HG03175 (cell line): Measurements from ENCODE around the gene EML1.

Experiments used
- ATAC-seq: cut with Tn5 transposase; IDR thresholded peaks from one replicate; pipeline ENCODE4 v1.9.1; 2021; ENCODE audit warnings: mild to moderate bottlenecking, moderate library complexity; ENCODE audit not compliant: unreplicated experiment

The EML1 gene

DNA sequence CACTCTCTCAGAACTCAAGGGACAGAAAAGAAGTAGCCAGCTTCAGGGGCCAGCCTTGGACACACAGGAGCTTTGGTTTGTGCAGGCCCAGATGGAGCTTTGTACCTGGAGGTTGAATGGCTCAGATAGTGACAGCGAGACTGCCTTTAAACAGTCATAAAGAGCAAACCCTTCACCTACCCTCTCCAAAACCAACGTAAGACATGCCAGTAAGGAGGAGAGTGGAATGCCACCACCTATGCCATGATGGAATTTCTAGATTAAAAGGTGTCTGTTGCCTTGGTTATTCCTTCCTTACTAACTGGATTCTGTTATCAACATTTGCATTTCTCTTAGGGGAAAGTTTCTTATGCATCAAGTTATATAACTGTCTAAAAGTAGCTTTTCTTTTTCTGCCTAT lies 98.1 kb downstream of the EML1 start:
- no peak for ATAC-seq

DNA sequence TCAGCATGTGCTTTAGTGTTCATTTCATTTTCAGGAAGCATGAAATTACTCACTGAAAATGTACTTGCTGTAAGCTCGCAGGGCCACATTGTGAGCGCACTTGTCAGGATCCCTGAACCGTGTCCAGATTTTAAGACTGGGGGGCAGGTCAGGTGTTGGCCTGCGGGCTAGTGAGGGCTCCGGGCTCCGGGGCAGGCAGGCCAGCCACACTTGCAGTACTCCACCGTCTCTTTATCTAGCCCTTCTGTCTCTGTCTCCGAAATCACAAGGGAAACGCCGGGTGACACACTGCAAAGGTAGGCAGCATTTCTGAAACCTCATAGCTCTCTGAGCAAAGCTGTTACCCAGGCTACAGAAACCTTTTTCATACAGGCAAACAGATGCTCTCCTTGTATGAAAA lies 98.7 kb downstream of the EML1 start:
- no peak for ATAC-seq

DNA sequence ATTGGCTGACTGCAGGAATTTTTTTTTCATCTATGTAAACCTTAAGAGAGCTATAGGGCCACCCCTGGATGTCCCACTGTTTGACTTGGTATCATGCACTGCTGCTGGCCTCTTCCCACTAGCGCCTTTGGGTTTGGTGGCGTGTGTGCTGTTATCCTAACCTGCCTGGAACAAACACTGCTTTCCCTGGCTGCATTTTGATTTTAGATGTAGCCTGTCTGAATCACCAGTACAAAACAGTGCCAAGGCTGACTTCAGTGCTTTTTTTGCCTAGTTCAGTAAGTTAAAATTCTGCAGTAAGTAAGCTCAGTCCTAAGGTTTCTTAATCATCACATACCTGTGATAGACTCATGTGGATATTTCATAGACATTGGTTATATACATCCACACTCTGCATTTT lies 99.2 kb downstream of the EML1 start:
- ATAC-seq: no peak

DNA sequence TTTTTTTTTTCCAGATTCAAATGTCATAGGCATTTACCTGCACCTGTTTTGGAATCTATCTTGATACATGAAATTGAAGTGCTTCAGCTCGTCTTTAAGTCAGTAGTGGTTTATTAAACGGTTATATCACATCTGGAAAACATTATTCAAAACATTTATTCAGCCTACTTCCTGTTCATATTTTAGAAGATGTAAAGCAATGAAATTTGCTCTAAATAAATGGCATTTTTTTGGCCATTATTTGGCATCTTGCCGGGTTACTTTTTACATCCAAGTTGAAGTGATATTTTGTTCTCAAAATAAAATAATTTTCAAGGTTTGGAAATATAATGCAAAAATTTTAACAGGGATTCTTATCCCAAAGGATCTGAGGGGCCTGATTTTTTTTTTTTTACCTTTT lies 103.1 kb downstream of the EML1 start:
- no peak for ATAC-seq

DNA sequence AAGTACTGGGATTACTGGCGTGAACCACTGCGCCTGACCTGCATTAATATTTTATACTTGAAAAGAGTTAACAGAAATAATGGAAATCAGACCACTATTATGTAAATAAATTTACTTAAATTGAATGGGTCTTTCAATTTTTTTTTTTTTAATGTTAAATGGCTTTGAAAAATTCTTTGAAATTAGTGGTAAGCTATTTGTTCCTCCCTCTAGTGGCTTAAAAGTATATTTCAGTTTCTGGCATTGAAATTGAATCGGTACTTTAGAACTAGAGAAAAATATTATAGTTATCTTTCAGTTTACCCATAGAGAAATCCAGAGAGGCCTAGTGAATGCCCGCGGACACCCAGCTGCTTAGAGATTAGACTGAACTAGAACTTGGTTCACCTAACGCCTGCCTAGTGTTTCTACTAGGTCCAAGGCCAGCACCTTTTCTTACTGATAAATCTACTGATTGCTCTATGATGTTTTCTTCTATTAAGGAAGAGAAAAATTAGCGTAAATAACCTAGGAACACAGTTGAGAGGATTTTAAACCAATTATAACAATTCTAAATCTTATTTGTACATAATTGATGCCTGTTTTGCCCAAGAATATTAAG lies 106.5 kb downstream of the EML1 start:
- no peak for ATAC-seq

DNA sequence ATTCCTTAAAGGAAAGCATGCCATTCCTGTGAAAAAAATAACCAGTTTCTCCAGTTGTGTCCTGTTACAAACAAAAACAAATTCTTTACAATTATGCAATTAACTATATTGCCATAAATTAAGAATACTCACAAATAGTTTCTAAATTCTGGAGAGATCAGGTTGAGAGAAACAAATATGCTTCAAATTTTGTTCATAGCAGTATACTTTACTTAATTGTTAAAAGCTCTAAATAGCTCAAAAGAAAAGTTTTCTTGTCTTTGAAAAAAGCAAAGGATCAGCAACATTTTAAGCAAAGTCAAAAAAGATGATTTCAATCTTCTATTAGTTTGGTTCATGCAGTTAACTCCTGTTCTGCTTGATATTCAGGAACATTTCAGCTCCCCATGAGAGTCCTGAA lies 109.7 kb downstream of the EML1 start:
- no peak for ATAC-seq

DNA sequence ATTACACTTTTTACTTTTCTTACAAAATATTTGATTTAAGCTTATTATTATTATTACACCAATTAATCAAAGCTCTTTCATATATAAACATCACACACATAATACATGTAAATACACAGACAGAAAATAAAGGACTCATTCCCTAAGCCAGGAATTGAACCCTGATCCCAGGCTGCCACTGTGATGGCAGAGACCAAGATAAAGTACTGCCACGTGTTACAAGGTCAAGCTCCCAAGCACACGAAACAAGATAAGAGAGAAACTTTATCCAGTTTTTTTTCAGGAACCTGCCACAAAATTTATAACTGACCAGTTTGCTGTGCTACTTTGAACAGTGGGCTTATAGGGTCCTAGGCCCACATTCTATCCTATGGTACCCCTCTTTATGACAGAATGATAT lies 111.3 kb downstream of the EML1 start:
- ATAC-seq: no peak

DNA sequence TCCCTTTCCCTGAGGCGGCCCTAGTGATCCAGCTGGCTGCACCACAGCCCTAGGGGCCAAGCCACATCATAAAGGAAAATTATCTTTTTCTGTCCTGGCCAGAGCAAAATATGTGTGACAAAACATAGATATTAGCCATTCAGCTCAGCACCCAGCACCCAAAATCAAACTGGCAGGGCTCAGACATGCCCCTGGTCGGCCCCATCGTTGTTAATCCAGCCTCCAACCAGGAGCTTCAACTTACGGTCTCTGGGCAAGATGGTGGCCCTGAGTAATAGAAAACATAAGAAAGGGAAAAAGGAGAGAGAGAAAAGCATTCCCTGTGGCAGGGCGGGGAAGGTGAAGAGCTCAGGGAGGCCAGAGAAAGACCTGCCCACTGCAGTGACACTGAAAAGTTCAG lies 111.9 kb downstream of the EML1 start:
- no peak for ATAC-seq

DNA sequence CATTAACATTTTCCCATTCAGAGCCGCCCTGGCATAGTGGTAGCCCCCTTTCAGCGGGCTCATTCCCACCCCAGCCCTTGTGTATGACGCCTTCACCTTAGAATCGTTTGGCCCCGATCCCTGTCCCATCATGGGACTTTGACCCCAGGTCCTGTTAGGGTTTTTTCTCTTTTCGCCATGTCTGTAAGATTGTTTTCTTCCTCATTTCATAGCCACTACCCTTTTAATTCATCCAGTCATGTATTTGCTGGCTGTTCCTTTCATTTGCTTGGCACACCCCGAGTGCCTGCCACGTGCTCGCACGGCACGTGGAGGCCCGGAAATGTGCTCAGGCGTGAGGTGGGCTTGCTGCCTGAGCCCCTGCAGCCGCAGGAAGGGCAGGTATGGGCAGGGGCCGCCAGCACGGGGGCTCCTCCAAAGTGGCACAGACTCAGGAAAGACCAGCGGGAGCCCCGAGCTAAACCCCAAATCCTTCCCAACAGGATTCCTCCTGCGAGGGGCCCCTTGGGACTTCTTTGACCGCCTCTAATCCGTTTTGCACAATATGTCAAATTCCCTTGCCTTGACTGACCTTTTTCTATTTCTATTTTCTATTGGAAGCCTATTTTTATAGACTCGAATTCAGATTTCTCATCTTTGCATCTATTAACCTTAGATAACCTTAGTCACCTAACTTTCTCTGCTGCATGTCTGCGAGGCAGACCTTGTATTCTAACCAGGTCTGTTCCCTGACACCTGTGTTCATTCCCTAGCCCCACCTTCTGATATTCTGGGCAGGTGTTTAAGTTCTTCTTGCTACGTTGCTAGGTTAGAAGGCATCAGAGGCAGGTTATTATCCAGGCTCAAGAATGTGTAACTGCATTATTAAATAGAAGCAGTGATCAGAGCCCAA lies 114.8 kb downstream of the EML1 start:
- ATAC-seq: no peak

DNA sequence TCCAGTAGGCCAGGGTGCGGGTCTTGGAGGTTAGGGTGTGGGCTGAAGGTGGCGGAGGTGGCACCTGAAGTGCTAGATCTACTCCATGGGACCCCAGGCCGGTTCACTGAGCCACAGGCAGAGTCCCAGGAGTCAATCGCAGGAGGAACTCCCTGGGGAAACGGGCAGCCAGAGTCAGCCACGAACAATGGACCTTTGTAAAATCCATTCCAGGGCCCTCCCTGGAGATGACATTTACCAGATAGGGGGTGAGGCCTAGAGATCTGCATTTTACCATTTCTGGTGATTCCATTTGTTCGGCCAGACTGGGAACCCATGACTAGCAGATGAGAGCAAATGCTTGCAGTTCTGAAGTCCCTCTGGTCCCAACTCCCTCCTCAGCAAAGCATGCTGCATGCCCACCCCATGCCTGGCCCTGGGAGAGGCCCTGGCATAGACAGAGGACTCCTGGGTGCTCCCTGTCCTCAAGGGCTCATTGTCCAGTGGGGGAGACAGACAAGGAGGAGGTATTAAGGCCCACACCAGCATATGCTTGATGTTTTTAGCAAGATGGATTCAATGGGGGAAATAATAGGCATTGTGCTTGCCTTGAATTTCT lies 115.5 kb downstream of the EML1 start:
- no peak for ATAC-seq

DNA sequence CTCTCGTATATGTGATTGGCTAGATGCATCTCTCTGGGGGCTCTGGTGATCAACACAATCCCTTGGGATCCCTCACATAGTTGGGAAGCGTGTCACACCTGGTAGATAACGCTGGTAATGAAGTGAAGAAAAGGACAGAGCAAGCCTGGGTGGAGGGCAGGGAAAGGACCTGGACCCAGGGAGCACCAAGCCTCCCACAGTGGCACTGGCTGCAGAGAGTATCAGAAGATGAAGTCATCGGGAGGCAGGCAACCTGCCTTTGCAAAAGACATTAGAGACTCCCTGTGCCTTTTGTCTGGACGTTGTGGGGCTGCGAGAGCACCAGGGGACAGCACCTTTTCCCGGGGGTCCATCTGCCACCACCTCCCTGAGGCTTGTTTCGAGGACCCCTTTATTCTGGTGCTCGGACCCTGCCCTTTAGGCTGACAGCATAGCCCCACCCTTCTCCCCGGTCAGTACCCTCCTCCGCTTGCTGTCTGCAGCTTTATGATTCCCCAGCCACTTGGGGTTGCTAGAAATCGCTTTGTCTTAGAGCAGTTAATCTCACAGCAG lies 116.4 kb downstream of the EML1 start:
- ATAC-seq: no peak

DNA sequence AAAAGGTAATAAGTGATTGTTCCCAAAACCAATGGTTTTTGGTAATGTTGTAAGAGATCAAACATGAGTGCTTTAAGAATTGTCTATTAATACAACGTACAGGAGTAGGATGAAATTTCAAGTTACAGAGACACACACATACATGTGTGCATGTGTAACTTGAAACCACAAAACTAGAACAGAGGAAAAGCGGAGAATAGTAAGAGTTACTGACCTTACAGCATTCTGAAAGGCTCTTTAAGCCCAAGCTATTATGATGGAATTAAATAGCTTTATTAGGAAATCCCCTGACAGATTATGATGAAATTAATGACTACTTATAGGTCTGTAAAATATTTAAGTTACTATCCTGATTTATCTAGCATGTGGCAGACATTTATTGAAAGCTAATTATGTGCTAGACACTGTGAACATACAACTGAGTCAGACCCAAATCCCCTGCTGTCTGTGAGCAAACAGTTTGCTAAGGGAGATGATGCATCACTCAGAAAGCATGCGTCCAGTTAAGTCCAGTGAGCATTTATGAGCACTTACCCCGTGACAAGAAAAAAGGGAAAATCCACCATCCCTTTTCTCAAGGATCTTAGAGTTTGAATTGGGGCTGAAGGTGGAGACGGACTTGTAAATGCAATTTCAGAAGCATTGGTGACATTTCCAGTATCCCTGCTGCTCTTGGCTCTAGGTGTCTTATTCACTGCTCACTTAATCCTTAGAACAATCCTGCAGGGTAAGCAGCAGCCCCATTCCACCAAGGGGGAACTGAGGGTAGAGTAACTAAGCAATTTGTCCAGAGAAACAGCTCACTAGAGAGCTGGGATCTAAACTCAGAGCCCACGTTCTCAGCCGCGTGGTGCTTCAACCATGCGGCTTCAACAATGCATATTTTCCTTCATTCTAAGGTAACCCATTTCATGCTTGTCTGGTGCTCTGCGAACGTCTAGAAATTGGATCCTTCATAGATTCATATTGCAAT lies 117.4 kb downstream of the EML1 start:
- ATAC-seq: no peak

DNA sequence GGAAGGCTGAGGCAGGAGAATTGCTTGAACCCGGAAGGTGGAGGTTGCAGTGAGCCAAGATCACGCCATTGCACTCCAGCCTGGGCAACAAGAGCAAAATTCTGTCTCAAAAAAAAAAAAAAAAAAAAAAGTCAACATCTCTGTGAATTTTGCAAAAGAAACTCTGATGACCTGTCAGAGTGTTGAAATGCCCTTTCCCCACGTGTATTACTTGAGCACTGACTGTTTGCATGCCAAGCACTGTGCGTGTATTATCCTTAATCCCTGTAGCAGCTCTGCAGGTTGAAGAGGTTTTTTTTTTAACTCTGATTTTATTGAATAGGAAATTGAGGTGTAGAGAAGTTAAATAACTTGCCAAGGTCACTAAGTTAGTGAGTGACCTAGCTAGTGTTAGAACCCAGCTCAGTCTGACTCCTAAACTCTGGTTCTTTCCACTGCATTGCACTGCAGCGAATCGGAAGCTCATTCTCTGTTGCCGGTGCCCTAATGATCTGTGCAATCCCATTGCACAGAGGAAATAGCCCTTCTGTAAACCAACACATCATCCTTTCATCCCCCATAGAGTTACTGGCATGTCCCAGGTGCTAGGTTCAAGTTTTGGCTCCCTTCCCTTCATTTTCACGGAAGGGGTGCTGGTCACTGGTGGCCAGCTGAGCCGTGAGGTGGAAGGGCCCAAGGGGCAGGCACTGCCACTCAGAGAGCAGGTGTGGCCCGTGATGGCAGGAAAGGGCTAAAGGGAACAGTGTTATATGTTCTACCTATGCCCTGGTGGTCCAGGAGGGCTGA lies 122.3 kb downstream of the EML1 start:
- ATAC-seq: no peak

DNA sequence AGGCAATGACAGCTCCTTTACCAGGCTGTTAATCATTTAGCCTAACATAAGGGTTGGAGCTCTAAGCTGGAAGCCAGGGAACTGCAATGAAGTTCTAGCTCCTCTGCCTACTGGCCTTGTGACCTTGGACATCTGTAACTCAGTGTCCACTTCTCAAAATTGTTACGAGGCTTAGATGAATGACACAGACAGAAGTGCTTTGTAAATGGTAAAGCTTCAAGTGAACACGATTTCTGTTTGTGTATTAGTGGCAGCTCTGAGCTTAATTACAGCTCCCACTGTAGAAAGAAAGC lies 122.8 kb downstream of the EML1 start:
- no peak for ATAC-seq

DNA sequence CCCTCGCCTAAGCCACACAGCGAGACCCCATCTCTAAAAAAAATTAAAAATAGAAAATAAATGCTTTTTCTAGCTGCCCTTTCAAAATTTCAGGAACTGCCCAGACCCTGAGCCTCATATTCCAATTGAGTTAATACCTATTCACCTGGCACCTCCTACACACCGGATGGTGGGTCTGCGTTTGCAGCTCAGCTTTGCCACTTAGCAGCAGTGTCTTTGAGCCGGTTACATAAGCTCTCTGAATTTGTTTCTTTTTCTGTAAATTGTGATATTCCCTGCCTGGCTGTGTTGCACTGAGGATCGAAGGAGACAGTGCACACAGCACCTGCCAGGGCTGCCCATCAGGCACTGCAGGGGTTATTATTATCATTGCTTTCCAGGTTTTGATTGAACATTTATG lies 125.6 kb downstream of the EML1 start:
- no peak for ATAC-seq

DNA sequence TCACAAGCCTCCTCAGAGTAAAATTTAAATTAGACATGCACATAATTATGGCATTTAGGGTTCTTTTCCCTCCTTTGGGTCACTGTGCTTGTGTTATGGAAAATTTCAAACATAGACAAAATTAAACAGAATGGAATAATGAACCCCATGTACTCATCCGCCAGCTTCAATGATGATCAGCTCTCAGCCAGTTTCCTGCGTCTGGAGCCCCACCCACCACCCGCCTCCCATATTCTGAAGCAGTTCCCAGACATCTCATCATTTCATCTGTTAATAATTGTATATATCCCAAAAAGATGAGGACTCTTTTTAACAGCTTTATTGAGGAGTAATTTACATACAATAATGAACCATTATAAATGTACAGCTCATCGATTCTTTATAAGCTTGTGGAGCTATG lies 128.2 kb downstream of the EML1 start:
- no peak for ATAC-seq

DNA sequence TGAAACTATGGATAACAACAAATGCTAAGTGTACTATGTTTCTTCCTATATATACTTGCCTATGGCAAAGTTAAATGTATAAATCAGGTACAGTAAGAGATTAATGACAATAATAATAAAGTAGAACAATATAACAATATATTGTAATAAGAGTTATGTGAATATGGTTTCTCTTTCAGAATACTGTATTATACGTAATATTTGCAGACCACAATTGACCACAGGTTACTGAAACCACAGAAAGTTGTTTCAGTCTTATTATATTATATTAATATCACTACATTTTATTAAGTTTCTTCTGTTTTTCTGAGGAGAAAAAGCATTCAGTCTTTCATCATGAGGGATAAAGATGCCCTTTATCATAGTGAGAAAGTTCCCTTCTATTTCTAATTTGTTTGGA lies 131.2 kb downstream of the EML1 start:
- no peak for ATAC-seq

DNA sequence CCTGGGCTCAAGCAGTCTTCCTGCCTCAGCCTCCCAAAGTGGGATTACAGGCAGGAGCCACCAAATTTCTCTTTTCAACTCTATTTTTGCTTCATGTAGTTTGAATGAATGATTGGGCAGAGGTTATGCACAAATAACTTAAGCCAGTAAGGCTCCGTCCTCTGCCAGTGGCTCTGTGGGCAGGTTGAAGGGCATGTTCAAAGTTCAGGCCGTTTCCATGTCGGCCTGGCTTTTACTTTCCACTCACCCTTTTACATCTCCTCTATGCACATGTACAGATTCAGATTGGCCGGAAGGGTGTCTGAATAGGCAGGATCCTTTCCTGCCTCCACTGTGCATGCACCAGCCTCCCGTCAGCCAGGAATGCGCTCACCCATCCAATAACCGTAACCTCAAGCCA lies 132.3 kb downstream of the EML1 start:
- ATAC-seq: no peak

DNA sequence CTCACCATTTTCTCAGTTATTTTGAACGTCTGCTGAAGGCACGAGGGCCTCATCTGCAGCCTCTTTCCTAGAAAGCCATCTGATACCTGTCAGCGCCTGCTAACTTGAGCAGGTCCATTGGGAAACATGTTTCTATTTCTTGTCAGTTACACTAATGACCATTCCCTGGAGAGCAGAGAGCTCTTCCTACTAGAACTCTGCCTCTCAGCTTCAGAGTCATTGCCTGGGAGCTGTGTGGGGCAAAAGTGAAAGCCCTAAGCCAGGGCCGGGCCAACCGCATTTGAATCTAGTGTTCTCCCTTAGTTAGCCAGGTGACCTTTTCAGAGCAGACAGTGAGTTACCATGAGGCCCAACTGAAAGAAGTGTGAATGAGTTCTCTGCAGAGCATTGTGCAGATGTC lies 135.8 kb downstream of the EML1 start:
- ATAC-seq: no peak

DNA sequence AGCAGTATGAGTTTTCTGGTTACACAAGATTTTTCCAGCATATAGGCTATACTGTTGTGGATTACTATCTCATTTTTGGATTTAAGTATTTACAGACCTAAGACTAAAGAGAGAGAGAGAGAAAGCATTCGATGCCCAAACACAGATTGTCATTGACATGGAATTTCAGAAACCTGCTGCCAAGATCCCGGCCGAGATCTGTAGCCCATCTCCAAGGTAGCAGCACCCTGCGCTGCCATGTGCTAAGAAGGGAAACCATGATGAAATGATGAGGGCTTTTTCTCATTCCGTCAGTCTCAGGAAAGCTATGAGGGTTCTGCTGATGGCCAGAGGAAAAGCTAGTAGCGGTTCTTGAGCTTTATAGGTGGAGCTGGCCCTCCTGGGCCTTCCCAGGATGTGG lies 136.4 kb downstream of the EML1 start:
- ATAC-seq: no peak
